Lung (tissue), 12 donors: ENCODE results near the gene TNNT3. TPM values are rescaled to one million over a fixed set of nuclear protein-coding genes. Genes with fewer than 3 reads are reported as not detected.

Source experiments
- ATAC-seq: fragments of 200-7000 bp; cut with Tn5 transposase; one replicate; pipeline ENCODE4 v1.9.1; 2020; ENCODE audit warnings: moderate number of reproducible peaks; ENCODE audit not compliant: insufficient read depth, low FRiP score
- DNase-seq, 3 donors: peaks; one replicate each; pipeline ENCODE4 v3.0.0-alpha.2; 2013 to 2017
- H3K27ac ChIP-seq, 2 donors: one replicate each; pipeline ENCODE4 v1.5.1; 2013; ENCODE audit warnings: mild to moderate bottlenecking in 2 of 2, moderate library complexity in 2 of 2, control low read depth in 1 of 2, inconsistent platforms in 1 of 2, low read depth in 1 of 2, low read length in 1 of 2
- H3K27me3 ChIP-seq, 3 donors: one replicate each; pipeline ENCODE4 v1.5.1; 2013; ENCODE audit warnings: low read length in 2 of 3; ENCODE audit not compliant: control insufficient read depth in 3 of 3, insufficient read depth in 3 of 3
- H3K36me3 ChIP-seq, 4 donors: one replicate each; pipeline ENCODE4 v1.5.1; 2013; ENCODE audit warnings: low read length in 4 of 4, mild to moderate bottlenecking in 1 of 4, moderate library complexity in 1 of 4; ENCODE audit not compliant: control insufficient read depth in 4 of 4, insufficient read depth in 4 of 4
- H3K4me1 ChIP-seq, 5 donors: one replicate each; pipeline ENCODE4 v1.5.1; 2013; ENCODE audit warnings: low read length in 5 of 5, mild to moderate bottlenecking in 2 of 5, moderate library complexity in 1 of 5; ENCODE audit not compliant: control insufficient read depth in 5 of 5, insufficient read depth in 5 of 5
- H3K4me3 ChIP-seq: one replicate; pipeline ENCODE4 v1.5.1; 2013; ENCODE audit warnings: mild to moderate bottlenecking, control low read depth, moderate library complexity
- H3K9ac ChIP-seq, 2 donors: one replicate each; pipeline ENCODE4 v1.5.1; 2013; ENCODE audit warnings: low read length in 2 of 2, control low read depth in 1 of 2; ENCODE audit not compliant: insufficient read depth in 1 of 2
- H3K9me3 ChIP-seq, 4 donors: one replicate each; pipeline ENCODE4 v1.5.1; 2013; ENCODE audit warnings: low read length in 3 of 4, mild to moderate bottlenecking in 1 of 4, moderate library complexity in 1 of 4; ENCODE audit not compliant: control insufficient read depth in 4 of 4, insufficient read depth in 3 of 4
- CTCF ChIP-seq: IDR thresholded peaks from 2 replicates; pipeline ENCODE4 v1.5.1; 2012; ENCODE audit warnings: mild to moderate bottlenecking; ENCODE audit errors: control extremely low read depth, extremely low read depth
- whole genome bisulfite sequencing, 2 donors: extraction: QIAGEN DNeasy Blood & Tissue Kit; methylation state at CpG; one replicate each; pipeline ENCODE4 v1.1.7; 2013; 5-methylcytosine and 5-hydroxymethylcytosine counted together
- polyA plus RNA-seq, 2 donors: library from polyadenylated mRNA; stranded (reverse); fragments of 200-250 nt; gene quantifications; one replicate each; pipeline ENCODE4 v1.2.1, GENCODE V29; 2013
- total RNA-seq, 2 donors: library from RNA; depleted of rRNA in 1 of 2; stranded (reverse); fragments of >200 nt in 1 of 2; gene quantifications; one replicate each; pipeline ENCODE4 v1.2.1, GENCODE V29; 2014 to 2021
- donor health status: control.
- donor health status: control.
- donor health status: Bipolar disorder and iron deficiency.
- donor health status: healthy.
- donor health status: DM: yes; HTN: yes; CAD: no.

The TNNT3 gene
- total and polyA plus RNA-seq, 4 donors, result 1.6 to 8.0 (median 5.1) TPM

GRCh38 chr11:1894759-1895158 lies 24.7 kb upstream of the TNNT3 start:
- no peak overlapping the region for H3K9ac ChIP-seq
- H3K36me3 ChIP-seq, result no peaks in the 10 kb centered on the region
- H3K9me3 ChIP-seq, result no peaks in the 10 kb centered on the region
- H3K4me1 ChIP-seq, result no peaks in the 10 kb centered on the region
- TF ChIP-seq CTCF, result no peak
- 91 to 94% methylated on average over 11 of the region's 11 CpGs for WGBS, 2 donors
- no peaks in the 10 kb centered on the region for H3K27me3 ChIP-seq
- ATAC-seq (no peak), DNase-seq (no peak)
- H3K4me3 ChIP-seq, result no peak overlapping the region
- H3K27ac ChIP-seq, result no peak overlapping the region

- no peak for TF ChIP-seq CTCF
- ATAC-seq, result no peak
- Histone ChIP-seq H3K4me3 (no peak overlapping the region), H3K9me3 (no peaks in the 10 kb centered on the region), H3K36me3 (no peaks in the 10 kb centered on the region), H3K9ac (peak overlapping the region in 1 of 2 donors; percentile 25), H3K27me3 (no peaks in the 10 kb centered on the region), H3K27ac (no peak overlapping the region), H3K4me1 (no peaks in the 10 kb centered on the region)
- WGBS, 2 donors, result 38 to 53% methylated on average over 10 of the region's 10 CpGs
- no peak for DNase-seq
Measured at GRCh38 chr11:1896468-1896867, 23.0 kb upstream of the TNNT3 start.

- ATAC-seq (no peak), DNase-seq (no peak)
- H3K27ac ChIP-seq, result no peak overlapping the region
- 28 to 62% methylated on average over 12 of the region's 12 CpGs for WGBS, 2 donors
- H3K36me3 ChIP-seq, result no peaks in the 10 kb centered on the region
- TF ChIP-seq CTCF, result no peak
- H3K4me1 ChIP-seq, result no peaks in the 10 kb centered on the region
- no peaks in the 10 kb centered on the region for H3K27me3 ChIP-seq
- no peaks in the 10 kb centered on the region for H3K9me3 ChIP-seq
- H3K9ac ChIP-seq, result peak overlapping the region in 1 of 2 donors; percentile 25
- no peak overlapping the region for H3K4me3 ChIP-seq
Measured at GRCh38 chr11:1896923-1897322, 22.6 kb upstream of the TNNT3 start.

- Histone ChIP-seq H3K9ac (no peak overlapping the region), H3K9me3 (no peaks in the 10 kb centered on the region), H3K4me1 (peaks cover 0 to 8% (median 0%) of the 10 kb centered on the region in 5 donors), H3K27ac (no peak overlapping the region), H3K36me3 (no peaks in the 10 kb centered on the region), H3K27me3 (no peaks in the 10 kb centered on the region), H3K4me3 (no peak overlapping the region)
- TF ChIP-seq CTCF, result no peak
- ATAC-seq (no peak), DNase-seq (no peak)
- 88 to 94% methylated on average over 4 of the region's 4 CpGs for WGBS, 2 donors
Measured at GRCh38 chr11:1899090-1899489, 20.4 kb upstream of the TNNT3 start.
